Measurements from ENCODE around the gene AZI2.
A peak's percentile ranks its signal among the peaks of the same experiment; 100 is the strongest.

The AZI2 gene

GRCh38 chr3:28300345-28300962 lies 48.2 kb downstream of the AZI2 start:
- DNase-seq: no peak

DNA sequence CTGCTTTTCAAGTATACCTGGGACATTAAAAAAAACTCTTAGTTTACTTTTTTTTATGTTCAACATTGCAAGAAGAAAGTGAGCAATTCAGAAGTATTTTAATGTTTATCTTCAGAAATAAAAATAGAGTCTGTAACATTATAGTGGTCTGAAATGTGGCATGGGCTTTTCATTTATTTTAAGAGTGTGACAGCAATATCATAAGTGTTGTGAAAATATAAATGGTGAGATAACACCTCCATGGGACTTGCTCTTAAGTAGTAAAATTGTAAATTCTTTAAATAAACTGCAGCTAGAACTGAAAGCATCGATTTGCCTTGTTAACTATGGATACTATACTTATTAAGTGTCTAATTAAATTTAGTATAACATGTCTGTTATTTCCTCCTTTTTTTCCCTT lies 48.9 kb downstream of the AZI2 start:
- DNase-seq: no peak

DNA sequence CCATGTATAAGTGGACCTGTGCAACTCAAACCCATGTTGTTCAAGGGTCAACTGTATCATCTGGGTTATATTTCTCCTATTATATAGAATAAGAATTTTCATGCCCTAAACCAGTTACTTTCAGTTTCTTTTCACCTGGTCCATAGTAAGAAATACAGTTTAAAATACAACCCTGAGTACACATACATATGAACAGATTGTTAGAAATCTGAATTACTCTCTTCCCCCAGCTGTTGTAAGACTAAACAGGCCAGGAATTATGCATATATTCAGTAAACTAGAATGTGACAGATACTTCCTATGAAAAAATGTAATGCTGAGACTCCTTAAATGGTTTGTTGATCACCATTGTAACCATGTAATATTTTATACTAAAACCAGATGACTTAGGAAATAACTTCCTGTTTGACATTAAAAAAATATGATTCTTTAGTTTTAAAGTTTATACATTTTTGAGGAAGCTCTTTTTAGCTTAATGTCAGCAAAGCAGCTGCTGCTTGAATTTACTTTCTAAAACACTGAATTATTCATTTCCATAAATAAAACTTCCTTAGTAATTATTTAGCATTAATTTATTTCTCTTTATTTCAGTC lies 52.6 kb downstream of the AZI2 start:
- peak; percentile 16 for DNase-seq

- DNase-seq: no peak
Observed at GRCh38 chr3:28294667-28295413, 53.8 kb downstream of the AZI2 start.

DNA sequence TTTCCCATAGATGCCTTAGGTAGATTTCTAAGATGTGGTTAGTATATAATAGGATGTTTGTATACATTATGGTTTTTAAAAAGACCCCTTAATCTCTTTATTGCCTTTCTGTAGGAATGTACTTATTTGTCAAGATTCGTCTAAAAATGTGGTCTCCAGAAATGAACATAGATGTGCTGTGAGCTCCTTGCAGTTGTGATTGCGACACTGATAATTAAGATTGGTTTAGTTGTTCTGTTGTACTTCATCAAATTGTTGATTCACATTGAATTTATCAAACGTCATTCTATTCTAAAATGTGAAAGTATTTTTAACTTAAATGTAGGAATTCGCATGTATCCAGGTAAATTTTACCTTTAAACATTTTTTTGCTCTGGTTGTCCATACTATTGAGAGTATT lies 56.0 kb downstream of the AZI2 start:
- no peak for DNase-seq

- DNase-seq: no peak
Observed at GRCh38 chr3:28291577-28291976, 57.0 kb downstream of the AZI2 start.

GRCh38 chr3:28290863-28291300 lies 57.7 kb downstream of the AZI2 start:
- no peak for DNase-seq

GRCh38 chr3:28287046-28287445 lies 61.6 kb downstream of the AZI2 start:
- no peak for DNase-seq

GRCh38 chr3:28286595-28286994 lies 62.0 kb downstream of the AZI2 start:
- peak; percentile 27 for DNase-seq

- no peak for DNase-seq
Observed at GRCh38 chr3:28280781-28281180, 67.8 kb downstream of the AZI2 start.

DNA sequence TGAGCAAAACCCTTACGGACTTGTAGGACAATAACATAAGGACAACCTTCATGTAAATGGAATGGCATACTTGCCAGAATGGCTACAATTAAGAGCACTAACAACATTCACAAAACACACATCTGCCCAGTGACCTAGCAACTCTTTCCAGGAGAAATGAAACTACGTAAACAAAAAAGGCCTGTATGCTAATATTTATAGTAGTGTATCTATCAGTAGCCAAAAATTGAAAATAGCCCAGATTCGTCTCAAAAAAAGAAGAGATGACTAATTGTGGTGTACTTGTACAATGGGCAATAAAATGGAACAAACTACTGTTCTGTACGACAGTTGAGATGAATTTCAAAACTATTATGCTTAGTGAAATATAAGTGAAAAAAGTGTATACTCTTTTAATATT lies 68.9 kb downstream of the AZI2 start:
- DNase-seq: no peak

DNA sequence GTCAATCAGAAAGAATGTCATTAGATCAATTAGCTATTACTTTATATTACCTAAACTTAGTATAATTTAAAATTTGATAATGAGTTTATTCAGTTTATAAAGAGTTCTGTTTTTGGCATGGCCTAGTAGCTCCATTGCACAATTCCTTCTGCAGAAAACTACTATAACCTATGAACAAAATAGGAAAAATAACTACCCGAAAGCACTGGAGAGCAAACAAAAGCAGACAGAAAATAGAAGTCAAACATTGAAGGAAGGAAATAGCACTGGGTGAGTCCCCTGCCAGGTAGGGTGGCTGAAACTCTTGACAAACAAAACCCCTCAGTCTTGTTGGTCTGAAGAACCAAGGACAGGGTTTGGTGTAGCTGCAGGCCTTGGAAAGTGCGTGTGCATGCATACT lies 69.7 kb downstream of the AZI2 start:
- DNase-seq: no peak

DNA sequence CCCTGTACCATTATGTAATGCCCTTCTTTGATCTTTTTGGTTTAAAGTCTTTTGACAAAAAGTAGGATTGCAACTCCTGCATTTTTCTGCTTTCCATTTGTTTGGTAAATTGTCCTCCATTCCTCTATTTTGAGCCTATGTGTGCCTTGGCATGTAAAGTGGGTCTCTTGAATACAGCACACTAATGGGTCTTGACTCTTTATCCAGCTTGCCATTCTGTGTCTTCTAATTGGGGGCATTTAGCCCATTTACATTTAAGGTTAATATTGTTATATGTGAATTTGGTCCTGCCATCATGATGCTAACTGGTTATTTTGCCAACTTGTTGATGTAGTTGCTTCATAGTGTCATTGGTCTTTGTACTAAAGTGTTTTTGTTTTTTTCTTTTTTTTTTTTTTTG lies 74.8 kb downstream of the AZI2 start:
- DNase-seq: no peak

All from fibroblast of skin of right biceps (primary cell).